H1 (cell line): ENCODE measurements around the gene TRMT44.

Experiments used
- CEBPB ChIP-seq: IDR thresholded peaks from 2 replicates; pipeline ENCODE4 v1.6.1; 2012; ENCODE audit warnings: low read depth, low read length
- CHD2 ChIP-seq: IDR thresholded peaks from 2 replicates; pipeline ENCODE4 v1.6.1; 2012; ENCODE audit warnings: low read length, improper control_type of control experiment
- CTCF ChIP-seq, 3 experiments: IDR thresholded peaks; 1 replicate in 2 of 3; 2 replicates in 1 of 3; pipeline versions ENCODE4 v1.5.1 to v1.6.1; 2011; ENCODE audit warnings: low read length in 3 of 3, mild to moderate bottlenecking in 3 of 3, inconsistent platforms in 2 of 3, low read depth in 1 of 3, moderate library complexity in 1 of 3; ENCODE audit not compliant: insufficient read depth in 1 of 3; ENCODE audit errors: control extremely low read depth in 1 of 3
- EP300 ChIP-seq, 2 experiments: IDR thresholded peaks; 1 replicate in 1 of 2; 2 replicates in 1 of 2; pipeline ENCODE4 v1.6.1; 2011 to 2012; ENCODE audit warnings: low read depth in 2 of 2, low read length in 2 of 2, mild to moderate bottlenecking in 2 of 2, borderline replicate concordance in 1 of 2, inconsistent platforms in 1 of 2, moderate library complexity in 1 of 2
- EZH2 ChIP-seq: fragments of 200-600 bp; sonication (generic); IDR thresholded peaks from 2 replicates; pipeline ENCODE4 v1.7.1; 2012; ENCODE audit warnings: low read depth, mild to moderate bottlenecking, moderate library complexity, low read length, inconsistent platforms; ENCODE audit not compliant: severe bottlenecking
- FOSL1 ChIP-seq: IDR thresholded peaks from 2 replicates; pipeline ENCODE4 v1.6.1; 2011; ENCODE audit warnings: mild to moderate bottlenecking, low read depth, low read length, moderate library complexity; ENCODE audit not compliant: insufficient read depth
- GTF2F1 ChIP-seq: IDR thresholded peaks from 2 replicates; pipeline ENCODE4 v1.6.1; 2012; ENCODE audit warnings: low read depth, low read length, improper control_type of control experiment, borderline replicate concordance
- JUN ChIP-seq: IDR thresholded peaks from 2 replicates; pipeline ENCODE4 v1.6.1; 2011; ENCODE audit warnings: low read depth, mild to moderate bottlenecking, improper control_type of control experiment, low read length
- MAX ChIP-seq: IDR thresholded peaks from 2 replicates; pipeline ENCODE4 v1.6.1; 2012; ENCODE audit warnings: inconsistent platforms
- POLR2A ChIP-seq, 2 experiments: IDR thresholded peaks; 1 replicate in 1 of 2; 2 replicates in 1 of 2; pipeline ENCODE4 v1.6.1; 2011; ENCODE audit warnings: low read depth in 2 of 2, low read length in 2 of 2, mild to moderate bottlenecking in 2 of 2; ENCODE audit errors: control extremely low read depth in 1 of 2
- RAD21 ChIP-seq, 2 experiments: IDR thresholded peaks in 1 of 2; conservative IDR thresholded peaks in 1 of 2; 2 replicates each; pipeline ENCODE4 v1.6.1; 2011; ENCODE audit warnings: low read depth in 2 of 2, low read length in 2 of 2, improper control_type of control experiment in 1 of 2, inconsistent platforms in 1 of 2, mild to moderate bottlenecking in 1 of 2, moderate library complexity in 1 of 2
- SP1 ChIP-seq: IDR thresholded peaks from 2 replicates; pipeline ENCODE4 v1.6.1; 2011; ENCODE audit warnings: low read depth, low read length
- TCF12 ChIP-seq: IDR thresholded peaks from 2 replicates; pipeline ENCODE4 v1.6.1; 2011; ENCODE audit warnings: low read depth, mild to moderate bottlenecking, low read length

- TF ChIP-seq CTCF (IDR thresholded peaks at IDR 0.05; ENCODE audit: control extremely low read depth in 1 of 3, insufficient read depth in 1 of 3, low read depth in 1 of 3, low read length in 3 of 3) (no peak), SP1 (no peak), CHD2 (no peak), RAD21 (IDR thresholded peaks at IDR 0.05 in 1 of 2, conservative IDR thresholded peaks at IDR 0.05 in 1 of 2; ENCODE audit: low read depth in 2 of 2, low read length in 2 of 2) (no peak), MAX (no peak), EP300 (IDR thresholded peaks at IDR 0.05; ENCODE audit: borderline replicate concordance in 1 of 2, low read depth in 2 of 2, low read length in 2 of 2) (no peak), FOSL1 (no peak), POLR2A (IDR thresholded peaks at IDR 0.05; ENCODE audit: control extremely low read depth in 1 of 2, low read depth in 2 of 2, low read length in 2 of 2) (no peak), CEBPB (no peak), JUN (no peak), EZH2 (no peak), GTF2F1 (no peak), TCF12 (no peak)
These were observed 7.4 kb upstream of the TRMT44 start for GRCh38 chr4:8433136-8433535.
